ENCODE measurements around the gene SLC25A34.

SLC25A34 gene

GRCh38 chr1:15709226-15709625 is 26.8 kb upstream of the SLC25A34 start:
- Histone ChIP-seq H3K27ac (no peak overlapping the region), H4K20me1 (peaks cover 100% of the 10 kb centered on the region), H3K36me3 (peaks cover 39% of the 10 kb centered on the region), H3K4me3 (no peak overlapping the region), H3K9me3 (no peaks in the 10 kb centered on the region), H3K4me1 (peaks cover 11% of the 10 kb centered on the region; the same call in 1 of the 2 replicates), H3K9ac (no peak overlapping the region), H3K27me3 (no peaks in the 10 kb centered on the region), H3K4me2 (no peak overlapping the region)
- TF ChIP-seq Cebpa-rat (IDR thresholded peaks at IDR 0.05) = no peak

DNA sequence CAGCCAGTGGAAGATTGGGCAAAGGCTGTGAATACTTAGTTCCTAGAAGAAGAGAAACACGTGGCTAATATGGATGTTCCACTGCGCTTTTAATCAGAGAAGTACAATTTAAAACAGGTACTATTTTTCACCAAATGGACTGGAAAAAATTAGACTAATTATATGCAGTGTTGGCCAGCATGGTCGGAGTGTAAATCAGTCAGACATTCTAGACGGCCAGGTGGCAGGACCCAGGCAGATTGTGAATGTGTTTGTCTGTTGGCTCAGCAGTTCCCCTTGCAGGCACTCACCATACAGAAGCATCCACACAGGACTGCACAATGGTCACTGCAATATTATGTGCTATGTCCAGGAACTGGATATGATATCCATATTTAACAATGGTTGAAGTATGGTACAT is 23.9 kb upstream of the SLC25A34 start:
- TF ChIP-seq Cebpa-rat (IDR thresholded peaks at IDR 0.05) = no peak

DNA sequence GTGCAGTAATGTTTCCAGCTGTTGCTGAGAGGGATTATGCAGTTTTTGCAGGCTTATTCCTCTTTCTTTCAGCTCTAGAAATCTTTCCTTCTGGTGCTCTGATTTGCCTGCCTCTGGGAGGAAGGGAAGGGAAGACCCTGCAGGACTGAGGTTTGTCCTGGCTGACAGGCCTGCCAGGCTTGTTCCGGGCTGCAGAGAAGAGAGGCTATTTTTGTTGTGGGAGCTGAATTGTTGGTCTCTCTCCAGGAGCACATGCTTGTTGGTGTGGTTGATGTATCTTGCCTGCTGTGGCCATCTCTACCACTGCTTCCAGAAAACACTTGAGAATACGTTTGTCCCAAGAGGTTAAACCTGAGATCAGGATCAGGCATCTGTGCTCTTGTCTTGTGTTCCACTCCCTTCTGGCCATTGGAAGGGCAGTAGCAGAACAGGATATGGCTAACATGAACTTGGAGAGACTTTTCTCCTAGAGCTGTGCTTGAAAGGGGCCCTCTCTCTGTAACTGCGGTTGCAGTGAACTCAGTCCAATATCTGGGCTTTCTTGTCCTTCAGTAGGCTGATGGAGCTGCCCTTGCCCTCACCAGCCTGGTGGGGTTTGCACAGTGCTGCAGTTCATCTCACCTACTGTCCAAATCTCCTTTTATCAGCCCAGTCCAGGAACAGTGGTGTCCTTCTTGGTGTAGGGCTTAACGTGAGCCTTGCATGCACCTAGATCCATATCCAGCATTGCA is 21.5 kb upstream of the SLC25A34 start:
- Histone ChIP-seq H3K4me2 (no peak overlapping the region), H3K36me3 (peaks cover 46% of the 10 kb centered on the region), H3K27ac (no peak overlapping the region), H3K9me3 (no peaks in the 10 kb centered on the region), H3K4me3 (no peak overlapping the region), H3K4me1 (no peaks in the 10 kb centered on the region), H3K9ac (no peak overlapping the region), H4K20me1 (peaks cover 94% of the 10 kb centered on the region), H3K27me3 (no peaks in the 10 kb centered on the region)
- TF ChIP-seq Cebpa-rat (IDR thresholded peaks at IDR 0.05) = no peak

More for the DNA sequence above, 23.9 kb upstream of the SLC25A34 start:
- peaks cover 6% of the 10 kb centered on the region; the same call in 1 of the 2 replicates for H3K4me1 ChIP-seq
- no peaks in the 10 kb centered on the region for H3K27me3 ChIP-seq
- no peak overlapping the region for H3K9ac ChIP-seq
- H3K9me3 ChIP-seq = no peaks in the 10 kb centered on the region
- H3K27ac ChIP-seq = no peak overlapping the region
- H4K20me1 ChIP-seq = peaks cover 100% of the 10 kb centered on the region
- H3K4me3 ChIP-seq = no peak overlapping the region
- no peak overlapping the region for H3K4me2 ChIP-seq
- peaks cover 37% of the 10 kb centered on the region for H3K36me3 ChIP-seq

DNA sequence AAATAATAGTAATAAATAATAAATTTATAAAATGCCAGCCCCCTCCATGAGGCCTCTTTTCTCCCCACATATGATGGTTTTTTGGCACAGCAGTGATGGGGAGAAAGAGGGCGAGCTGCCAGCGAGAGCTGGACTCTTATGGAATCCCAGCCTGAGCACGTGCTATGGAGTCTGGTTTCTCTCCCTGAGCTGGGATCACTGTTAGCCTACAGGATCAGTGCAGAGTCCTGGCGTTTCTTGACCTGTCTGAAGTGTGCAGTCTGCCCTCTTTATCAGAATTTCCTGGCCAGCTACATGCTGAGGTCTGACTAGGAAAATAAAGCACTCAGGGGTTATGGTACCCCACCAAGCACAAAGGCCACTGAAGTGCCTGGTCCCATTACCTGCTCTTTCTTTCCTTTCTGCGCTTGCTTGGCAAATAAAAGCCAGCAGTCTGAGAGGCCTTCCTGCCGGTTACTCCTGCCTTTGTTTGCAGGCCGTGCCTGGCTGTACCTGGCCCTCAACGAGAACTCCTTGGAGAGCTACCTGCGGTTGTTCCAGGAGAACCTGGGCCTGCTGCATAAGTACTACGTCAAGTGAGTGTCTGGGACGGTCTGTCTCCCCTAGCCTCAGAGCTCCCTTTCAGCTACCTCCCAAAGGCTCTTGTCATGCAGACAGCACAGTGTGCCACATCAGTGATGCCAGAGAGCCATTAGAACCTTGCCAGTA is 18.5 kb upstream of the SLC25A34 start:
- Histone ChIP-seq H3K36me3 (peaks cover 75% of the 10 kb centered on the region), H3K9ac (no peak overlapping the region), H3K4me3 (no peak overlapping the region), H3K4me1 (no peaks in the 10 kb centered on the region), H3K4me2 (no peak overlapping the region), H4K20me1 (peaks cover 74% of the 10 kb centered on the region), H3K27me3 (no peaks in the 10 kb centered on the region), H3K9me3 (no peaks in the 10 kb centered on the region), H3K27ac (no peak overlapping the region)
- no peak for TF ChIP-seq Cebpa-rat (IDR thresholded peaks at IDR 0.05)

DNA sequence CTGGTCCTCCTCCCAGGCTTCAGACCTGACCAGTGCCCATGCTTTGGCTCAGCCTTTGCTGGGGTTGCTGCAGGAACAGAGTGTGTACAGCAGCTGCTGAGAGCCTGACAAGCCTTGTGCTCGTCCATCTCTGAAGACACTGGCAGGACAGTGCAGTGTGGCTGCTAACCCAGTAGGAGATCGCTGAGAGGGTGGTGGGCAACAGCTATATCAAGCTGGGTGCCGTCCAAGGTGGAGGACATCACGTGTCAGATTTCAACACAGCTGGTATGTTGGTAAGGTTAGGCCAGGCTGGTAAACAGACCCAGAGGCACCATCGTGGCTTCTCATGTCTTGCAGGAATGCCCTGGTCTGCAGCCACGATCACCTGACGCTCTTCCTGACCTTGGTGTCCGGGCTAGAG is 17.9 kb upstream of the SLC25A34 start:
- TF ChIP-seq Cebpa-rat (IDR thresholded peaks at IDR 0.05) = no peak

DNA sequence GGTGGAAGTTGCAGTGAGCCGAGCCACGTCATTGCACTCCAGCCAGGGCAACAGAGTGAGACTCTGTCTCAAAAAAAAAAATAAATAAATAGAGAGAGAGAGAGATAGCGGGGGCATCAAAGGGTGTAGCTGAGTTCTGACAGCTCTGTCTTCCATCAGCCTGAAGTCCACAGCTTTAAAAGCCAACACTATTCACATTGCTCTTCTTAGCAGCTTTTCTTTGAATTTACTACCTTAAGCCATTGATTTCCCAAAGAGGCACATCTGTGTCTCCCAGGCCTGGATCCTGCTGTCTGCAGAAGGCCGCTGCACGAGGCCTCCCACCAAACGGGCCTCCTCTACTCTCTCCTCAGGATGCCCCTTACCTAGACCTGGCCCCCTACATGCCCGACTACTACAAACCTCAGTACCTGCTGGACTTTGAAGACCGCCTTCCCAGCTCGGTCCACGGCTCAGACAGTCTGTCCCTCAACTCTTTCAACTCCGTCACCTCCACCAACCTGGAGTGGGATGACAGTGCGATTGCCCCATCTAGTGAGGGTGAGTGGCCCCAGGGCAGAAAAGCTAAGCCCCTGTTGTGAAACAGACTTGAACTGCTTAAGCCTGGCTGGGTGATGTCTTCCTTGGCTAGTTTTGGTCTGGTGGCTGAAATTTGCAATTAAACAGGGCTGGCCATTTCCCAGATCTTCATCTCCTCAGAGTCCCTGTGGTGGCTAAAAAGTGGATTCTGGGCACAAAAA is 16.5 kb upstream of the SLC25A34 start:
- Histone ChIP-seq H3K4me3 (no peak overlapping the region), H3K9ac (no peak overlapping the region), H3K9me3 (no peaks in the 10 kb centered on the region), H3K27me3 (no peaks in the 10 kb centered on the region), H4K20me1 (peaks cover 54% of the 10 kb centered on the region), H3K36me3 (peaks cover 91% of the 10 kb centered on the region), H3K27ac (no peak overlapping the region), H3K4me1 (no peaks in the 10 kb centered on the region), H3K4me2 (no peak overlapping the region)
- no peak for TF ChIP-seq Cebpa-rat (IDR thresholded peaks at IDR 0.05)

More for the DNA sequence above, 17.9 kb upstream of the SLC25A34 start:
- no peaks in the 10 kb centered on the region for H3K9me3 ChIP-seq
- H3K4me3 ChIP-seq = no peak overlapping the region
- no peaks in the 10 kb centered on the region for H3K27me3 ChIP-seq
- H3K4me2 ChIP-seq = no peak overlapping the region
- H4K20me1 ChIP-seq = peaks cover 68% of the 10 kb centered on the region
- H3K9ac ChIP-seq = no peak overlapping the region
- no peak overlapping the region for H3K27ac ChIP-seq
- no peaks in the 10 kb centered on the region for H3K4me1 ChIP-seq
- peaks cover 82% of the 10 kb centered on the region for H3K36me3 ChIP-seq

DNA sequence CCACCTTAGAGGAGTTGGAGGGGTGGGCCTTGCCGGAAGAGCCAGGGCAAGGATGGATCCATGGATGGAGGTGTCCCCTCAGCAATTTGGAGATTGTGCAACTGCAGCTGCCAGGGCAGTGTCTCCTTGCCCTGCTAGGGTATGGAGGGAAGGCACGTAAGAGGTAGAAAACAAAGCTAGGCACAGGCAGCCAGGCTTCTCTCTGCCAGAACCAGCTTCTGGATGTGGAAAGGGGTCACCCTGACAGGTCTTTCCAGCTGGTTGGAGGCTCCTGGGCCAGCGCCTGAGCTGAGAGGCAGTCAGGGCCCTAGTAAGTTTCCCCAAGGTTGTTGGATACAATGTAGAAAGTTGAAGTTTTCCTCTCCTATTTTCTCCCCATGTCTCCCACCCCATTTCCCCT is 15.2 kb upstream of the SLC25A34 start:
- Histone ChIP-seq H4K20me1 (peaks cover 41% of the 10 kb centered on the region), H3K4me1 (no peaks in the 10 kb centered on the region), H3K9me3 (no peaks in the 10 kb centered on the region), H3K4me2 (no peak overlapping the region), H3K4me3 (no peak overlapping the region), H3K27me3 (no peaks in the 10 kb centered on the region), H3K27ac (no peak overlapping the region), H3K36me3 (peaks cover 97% of the 10 kb centered on the region), H3K9ac (no peak overlapping the region)
- TF ChIP-seq Cebpa-rat (IDR thresholded peaks at IDR 0.05) = no peak

- TF ChIP-seq Cebpa-rat (IDR thresholded peaks at IDR 0.05) = no peak
- H3K9ac ChIP-seq = no peak overlapping the region
- peaks cover 97% of the 10 kb centered on the region for H3K36me3 ChIP-seq
Observed at GRCh38 chr1:15722411-15722810, 13.6 kb upstream of the SLC25A34 start.

GRCh38 chr1:15722836-15723532 is 13.1 kb upstream of the SLC25A34 start:
- Histone ChIP-seq H3K36me3 (peaks cover 97% of the 10 kb centered on the region), H3K4me1 (peaks cover 9% of the 10 kb centered on the region), H4K20me1 (peaks cover 34% of the 10 kb centered on the region), H3K4me3 (no peak overlapping the region), H3K9ac (no peak overlapping the region), H3K9me3 (no peaks in the 10 kb centered on the region), H3K4me2 (no peak overlapping the region), H3K27me3 (no peaks in the 10 kb centered on the region), H3K27ac (no peak overlapping the region)
- no peak for TF ChIP-seq Cebpa-rat (IDR thresholded peaks at IDR 0.05)

More at GRCh38 chr1:15722411-15722810, 13.6 kb upstream of the SLC25A34 start:
- no peak overlapping the region for H3K27ac ChIP-seq
- H3K9me3 ChIP-seq = no peaks in the 10 kb centered on the region
- no peak overlapping the region for H3K4me2 ChIP-seq
- H3K4me1 ChIP-seq = peaks cover 3% of the 10 kb centered on the region
- no peak overlapping the region for H3K4me3 ChIP-seq
- H4K20me1 ChIP-seq = peaks cover 33% of the 10 kb centered on the region
- H3K27me3 ChIP-seq = no peaks in the 10 kb centered on the region

Data from BLaER1 (cell line).